Measurements from ENCODE around the gene GAK.
A peak's percentile ranks its signal among the peaks of the same experiment; 100 is the strongest.

GAK gene

DNA sequence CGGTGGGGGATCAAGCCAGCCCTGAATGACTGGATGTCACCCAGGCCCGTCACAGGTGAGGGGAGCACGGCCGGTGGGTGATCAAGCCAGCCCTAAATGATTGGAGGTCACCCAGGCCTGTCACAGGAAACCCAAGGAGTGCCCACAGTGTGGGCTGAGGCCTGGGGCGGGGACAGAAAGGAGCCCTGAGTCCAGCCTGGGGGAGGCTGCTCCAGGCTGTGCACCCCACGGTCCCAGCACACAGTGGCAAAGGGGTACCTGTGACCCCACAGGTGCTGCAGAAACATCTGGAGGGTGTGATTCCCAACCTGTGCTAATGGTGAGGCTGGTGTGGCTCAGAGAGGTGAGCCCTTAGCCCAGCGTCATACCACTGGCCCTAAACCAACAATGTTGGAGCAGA, 100.0 kb downstream of the GAK start:
- H3K9me3 ChIP-seq (ENCODE audit: control insufficient read depth in 5 of 5, low read length in 5 of 5): peaks cover 0 to 19% (median 15%) of the 10 kb centered on the region in 5 donors
- no peak overlapping the region for H3K27ac ChIP-seq (ENCODE audit: low read depth, low read length)
- no peaks in the 10 kb centered on the region for H3K4me1 ChIP-seq (ENCODE audit: control insufficient read depth in 5 of 5, insufficient read depth in 5 of 5, low read length in 5 of 5)
- no peaks in the 10 kb centered on the region for H3K36me3 ChIP-seq (ENCODE audit: control insufficient read depth in 5 of 5, insufficient read depth in 5 of 5, low read length in 5 of 5)
- H3K9ac ChIP-seq (ENCODE audit: low read length in 5 of 5): no peak overlapping the region
- peaks cover 19 to 54% (median 45%) of the 10 kb centered on the region in 5 donors for H3K27me3 ChIP-seq (ENCODE audit: control insufficient read depth in 5 of 5, insufficient read depth in 4 of 5, low read length in 5 of 5)
- H3K4me3 ChIP-seq (ENCODE audit: low read depth in 1 of 5, low read length in 5 of 5): no peak overlapping the region

DNA sequence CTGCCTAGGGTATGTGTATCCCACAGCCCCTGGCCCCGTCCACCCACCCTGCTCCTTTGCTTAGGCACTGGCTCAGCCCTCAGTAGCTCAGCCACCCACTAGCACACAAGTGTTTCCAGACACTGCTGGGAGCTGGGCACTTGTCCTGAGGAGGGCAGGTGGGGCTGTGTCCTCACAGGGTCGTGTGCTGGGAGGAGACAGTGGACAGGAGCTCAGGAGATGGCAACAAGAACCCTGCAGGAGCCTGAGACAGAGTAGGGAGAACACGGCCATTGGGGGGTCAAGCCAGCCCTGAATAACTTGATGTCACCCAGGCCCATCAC, 100.7 kb downstream of the GAK start:
- no peak overlapping the region for H3K27ac ChIP-seq (ENCODE audit: low read depth, low read length)
- H3K36me3 ChIP-seq (ENCODE audit: control insufficient read depth in 5 of 5, insufficient read depth in 5 of 5, low read length in 5 of 5): no peaks in the 10 kb centered on the region
- peaks cover 0 to 13% (median 9%) of the 10 kb centered on the region in 5 donors for H3K9me3 ChIP-seq (ENCODE audit: control insufficient read depth in 5 of 5, low read length in 5 of 5)
- H3K4me3 ChIP-seq (ENCODE audit: low read depth in 1 of 5, low read length in 5 of 5): no peak overlapping the region
- H3K4me1 ChIP-seq (ENCODE audit: control insufficient read depth in 5 of 5, insufficient read depth in 5 of 5, low read length in 5 of 5): peaks cover 0 to 4% (median 0%) of the 10 kb centered on the region in 5 donors
- H3K27me3 ChIP-seq (ENCODE audit: control insufficient read depth in 5 of 5, insufficient read depth in 4 of 5, low read length in 5 of 5): peaks cover 19 to 54% (median 45%) of the 10 kb centered on the region in 5 donors
- H3K9ac ChIP-seq (ENCODE audit: low read length in 5 of 5): no peak overlapping the region

DNA sequence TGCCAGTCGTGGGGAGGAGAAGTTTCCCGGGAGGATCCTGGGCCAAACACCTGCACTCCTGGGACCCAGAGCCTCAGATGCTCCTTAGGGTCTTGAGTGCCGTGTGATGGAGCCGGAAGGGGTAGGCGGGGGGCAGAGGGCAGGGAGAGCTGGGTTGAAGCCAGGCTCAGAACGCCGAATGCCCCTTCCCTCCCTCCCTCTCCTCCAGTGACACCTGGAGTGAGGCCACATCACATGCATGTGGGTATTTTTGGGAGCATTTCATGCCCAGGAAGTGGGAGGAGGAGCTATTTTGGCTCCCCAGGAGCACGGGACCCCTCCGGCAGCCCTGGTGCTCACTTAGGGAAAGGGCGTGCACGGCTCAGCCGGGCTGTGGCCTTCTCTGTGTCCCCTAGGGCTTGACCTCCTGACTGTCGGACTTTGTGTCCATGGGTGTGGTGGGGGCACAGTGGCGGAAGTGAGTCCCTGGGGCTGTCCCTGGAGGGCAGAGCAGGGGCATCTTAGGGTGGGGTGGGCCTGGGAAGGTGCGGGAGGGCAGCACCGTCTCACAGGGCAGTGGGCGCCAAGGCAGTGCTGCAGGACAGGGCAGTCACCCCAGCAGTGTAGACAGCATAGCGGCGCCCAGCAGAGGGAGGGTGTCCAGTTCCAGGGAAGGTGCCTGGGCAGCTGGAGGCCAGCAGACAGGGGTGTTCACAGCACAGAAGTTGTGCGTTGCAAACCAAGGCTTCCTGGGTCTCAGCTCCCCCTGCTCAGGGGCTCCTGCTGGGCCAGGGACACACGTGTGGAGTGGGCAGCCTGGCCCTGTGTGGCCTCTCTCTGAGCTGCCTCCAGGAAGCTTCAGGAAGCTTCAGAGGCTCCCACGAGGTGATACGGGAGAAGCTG, 101.3 kb downstream of the GAK start:
- H3K9me3 ChIP-seq (ENCODE audit: control insufficient read depth in 5 of 5, low read length in 5 of 5): peaks cover 0 to 9% (median 7%) of the 10 kb centered on the region in 5 donors
- H3K9ac ChIP-seq (ENCODE audit: low read length in 5 of 5): no peak overlapping the region
- H3K27ac ChIP-seq (ENCODE audit: low read depth, low read length): no peak overlapping the region
- peaks cover 0 to 4% (median 0%) of the 10 kb centered on the region in 5 donors for H3K4me1 ChIP-seq (ENCODE audit: control insufficient read depth in 5 of 5, insufficient read depth in 5 of 5, low read length in 5 of 5)
- H3K36me3 ChIP-seq (ENCODE audit: control insufficient read depth in 5 of 5, insufficient read depth in 5 of 5, low read length in 5 of 5): no peaks in the 10 kb centered on the region
- H3K4me3 ChIP-seq (ENCODE audit: low read depth in 1 of 5, low read length in 5 of 5): no peak overlapping the region
- H3K27me3 ChIP-seq (ENCODE audit: control insufficient read depth in 5 of 5, insufficient read depth in 4 of 5, low read length in 5 of 5): peaks cover 19 to 54% (median 45%) of the 10 kb centered on the region in 5 donors

DNA sequence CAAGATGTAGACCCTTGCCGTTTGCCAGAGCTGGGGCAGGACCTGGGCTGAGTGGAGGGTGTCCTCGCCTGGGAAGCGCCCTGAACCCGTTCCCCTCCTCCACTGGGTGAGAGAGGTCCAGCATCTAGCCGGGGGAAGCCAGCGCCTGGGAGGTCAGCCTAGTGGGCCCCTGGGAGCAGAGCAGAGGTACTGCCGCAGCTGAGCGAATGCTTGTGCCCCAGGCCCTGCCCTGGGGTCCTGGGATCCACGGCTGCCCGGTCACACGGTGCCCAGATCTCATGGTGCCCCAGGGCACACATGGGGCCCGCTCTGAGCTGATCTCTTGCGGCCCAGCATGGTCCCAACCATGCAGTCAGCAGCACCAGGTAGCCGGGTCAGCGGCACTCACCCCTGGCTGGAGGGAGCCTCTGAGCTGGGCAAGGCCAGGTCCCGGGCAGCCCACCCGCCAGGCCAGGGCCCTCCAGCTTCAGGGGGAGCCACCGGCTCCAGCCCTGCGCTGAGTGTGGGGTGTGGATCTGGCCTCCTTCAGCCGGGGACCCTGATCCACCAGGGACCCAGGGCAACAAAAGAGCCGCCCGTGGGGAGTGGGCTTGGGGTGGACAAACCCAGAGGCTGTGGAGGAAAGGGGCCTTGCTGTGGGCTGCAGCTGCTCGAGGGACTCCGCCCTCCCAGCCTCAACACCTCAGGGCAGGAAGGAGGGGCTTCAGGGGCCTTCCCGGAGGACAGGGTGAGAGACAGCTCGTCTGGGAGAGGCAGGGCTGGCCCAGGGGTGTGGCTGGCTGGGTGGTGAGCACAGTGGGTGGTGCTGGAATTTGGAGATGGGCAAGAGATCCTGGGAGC, 102.1 kb downstream of the GAK start:
- Histone ChIP-seq H3K4me1 (ENCODE audit: control insufficient read depth in 5 of 5, insufficient read depth in 5 of 5, low read length in 5 of 5) (peaks cover 0 to 9% (median 3%) of the 10 kb centered on the region in 5 donors), H3K27ac (ENCODE audit: low read depth, low read length) (no peak overlapping the region), H3K36me3 (ENCODE audit: control insufficient read depth in 5 of 5, insufficient read depth in 5 of 5, low read length in 5 of 5) (no peaks in the 10 kb centered on the region), H3K4me3 (ENCODE audit: low read depth in 1 of 5, low read length in 5 of 5) (no peak overlapping the region), H3K9me3 (ENCODE audit: control insufficient read depth in 5 of 5, low read length in 5 of 5) (peaks cover 0 to 9% (median 7%) of the 10 kb centered on the region in 5 donors), H3K27me3 (ENCODE audit: control insufficient read depth in 5 of 5, insufficient read depth in 4 of 5, low read length in 5 of 5) (peaks cover 21 to 57% (median 49%) of the 10 kb centered on the region in 5 donors), H3K9ac (ENCODE audit: low read length in 5 of 5) (no peak overlapping the region)

DNA sequence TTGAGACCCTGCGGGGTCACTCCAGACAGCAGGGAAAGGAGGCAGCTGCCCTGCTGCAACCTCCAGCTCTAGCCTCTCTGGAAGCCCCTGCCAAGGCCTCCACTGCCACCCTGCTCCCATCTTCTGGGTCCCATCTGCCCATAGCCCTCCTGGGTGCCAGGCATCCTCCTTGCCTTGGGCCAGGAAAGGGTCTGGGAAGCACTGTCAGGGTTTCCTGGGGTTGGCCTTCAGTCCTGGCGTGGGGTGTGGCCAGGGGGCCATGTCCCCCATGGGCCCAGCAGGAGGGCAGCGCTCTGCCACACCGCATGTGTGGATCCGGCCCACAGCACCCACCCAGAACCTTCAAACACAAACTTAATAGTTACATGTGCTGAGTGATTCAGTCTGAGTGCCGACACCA, 102.8 kb downstream of the GAK start:
- no peaks in the 10 kb centered on the region for H3K36me3 ChIP-seq (ENCODE audit: control insufficient read depth in 5 of 5, insufficient read depth in 5 of 5, low read length in 5 of 5)
- no peak overlapping the region for H3K9ac ChIP-seq (ENCODE audit: low read length in 5 of 5)
- peaks cover 0 to 9% (median 7%) of the 10 kb centered on the region in 5 donors for H3K9me3 ChIP-seq (ENCODE audit: control insufficient read depth in 5 of 5, low read length in 5 of 5)
- H3K27ac ChIP-seq (ENCODE audit: low read depth, low read length): no peak overlapping the region
- H3K4me1 ChIP-seq (ENCODE audit: control insufficient read depth in 5 of 5, insufficient read depth in 5 of 5, low read length in 5 of 5): peaks cover 0 to 9% (median 3%) of the 10 kb centered on the region in 5 donors
- peaks cover 24 to 64% (median 56%) of the 10 kb centered on the region in 5 donors for H3K27me3 ChIP-seq (ENCODE audit: control insufficient read depth in 5 of 5, insufficient read depth in 4 of 5, low read length in 5 of 5)
- H3K4me3 ChIP-seq (ENCODE audit: low read depth in 1 of 5, low read length in 5 of 5): no peak overlapping the region

DNA sequence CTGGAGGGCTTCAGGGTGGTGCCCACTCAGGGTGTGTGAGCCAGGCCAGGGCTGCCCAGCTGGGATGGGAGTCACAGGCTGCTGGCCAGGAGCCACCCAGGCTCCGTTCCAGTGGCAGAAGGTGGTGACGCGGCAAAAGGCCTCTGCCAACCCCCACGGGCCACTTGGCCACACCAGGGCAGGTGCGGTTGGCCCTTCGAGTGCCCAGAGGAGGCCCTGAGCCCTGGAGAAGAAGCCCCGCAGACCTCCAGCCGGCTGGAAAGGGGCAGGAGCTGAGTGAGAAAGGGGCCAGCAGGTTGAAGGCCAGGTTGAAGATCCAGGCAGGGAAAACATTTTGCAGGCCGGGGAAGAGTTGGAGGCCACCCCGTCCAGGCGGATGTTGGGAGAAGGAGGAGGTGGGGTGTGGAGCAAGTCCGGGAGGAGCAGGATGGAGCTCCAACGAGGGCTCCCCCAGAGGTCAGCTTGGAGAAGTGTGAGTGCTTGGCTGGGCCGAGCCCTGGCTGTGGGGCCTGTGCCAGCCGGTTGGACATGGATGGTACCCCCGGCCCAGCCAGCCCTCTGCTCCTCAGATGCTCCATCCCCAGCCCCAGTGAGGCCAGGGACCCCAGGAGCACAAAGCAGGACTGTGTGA, 103.4 kb downstream of the GAK start:
- H3K27me3 ChIP-seq (ENCODE audit: control insufficient read depth in 5 of 5, insufficient read depth in 4 of 5, low read length in 5 of 5): peaks cover 26 to 67% (median 60%) of the 10 kb centered on the region in 5 donors
- H3K4me1 ChIP-seq (ENCODE audit: control insufficient read depth in 5 of 5, insufficient read depth in 5 of 5, low read length in 5 of 5): peaks cover 0 to 9% (median 3%) of the 10 kb centered on the region in 5 donors
- no peak overlapping the region for H3K27ac ChIP-seq (ENCODE audit: low read depth, low read length)
- no peak overlapping the region for H3K9ac ChIP-seq (ENCODE audit: low read length in 5 of 5)
- no peaks in the 10 kb centered on the region for H3K36me3 ChIP-seq (ENCODE audit: control insufficient read depth in 5 of 5, insufficient read depth in 5 of 5, low read length in 5 of 5)
- H3K4me3 ChIP-seq (ENCODE audit: low read depth in 1 of 5, low read length in 5 of 5): no peak overlapping the region
- peaks cover 0 to 9% (median 7%) of the 10 kb centered on the region in 5 donors for H3K9me3 ChIP-seq (ENCODE audit: control insufficient read depth in 5 of 5, low read length in 5 of 5)

DNA sequence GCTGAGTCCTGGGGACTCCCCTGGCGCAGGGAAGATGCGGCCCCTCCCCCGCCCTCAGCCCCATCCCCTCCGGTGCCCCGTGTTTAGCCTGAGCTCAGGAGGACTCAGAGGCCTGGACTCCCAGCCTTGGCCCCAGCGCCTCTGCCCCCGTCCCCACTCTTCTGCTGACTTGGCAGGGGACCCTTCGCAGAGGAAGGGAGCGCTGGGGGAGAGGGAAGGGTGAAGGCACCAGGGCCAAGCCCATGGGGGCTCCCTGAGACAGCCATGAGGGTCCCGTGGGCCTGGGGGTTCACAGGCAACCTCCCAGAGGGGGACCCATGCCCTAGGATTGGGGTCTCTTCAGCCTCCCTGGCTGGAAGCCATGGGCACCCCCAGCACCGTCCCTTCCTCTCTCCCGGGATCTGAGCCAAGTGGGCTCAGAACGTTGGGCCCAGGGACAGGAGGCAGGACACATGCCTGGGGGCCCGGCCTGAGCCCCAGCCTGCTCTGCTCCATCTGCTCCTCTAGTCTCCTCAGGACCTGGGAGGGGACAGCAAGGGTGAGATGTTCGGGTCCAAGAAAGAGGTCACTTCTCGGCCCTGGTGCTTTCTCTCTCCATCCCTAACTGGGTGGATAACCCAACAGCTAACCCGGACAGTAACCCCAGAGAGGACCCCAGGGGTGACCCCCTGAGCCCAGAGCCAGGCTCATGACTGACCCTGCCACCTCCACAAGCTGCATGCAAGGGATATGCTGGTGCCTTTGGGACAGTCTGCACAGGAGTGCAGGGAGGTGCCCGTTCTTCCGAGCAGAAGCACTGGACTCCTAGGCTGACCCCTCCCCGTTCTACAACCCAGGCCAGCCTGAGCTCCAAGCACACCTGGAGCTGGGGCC, 104.7 kb downstream of the GAK start:
- Histone ChIP-seq H3K4me1 (ENCODE audit: control insufficient read depth in 5 of 5, insufficient read depth in 5 of 5, low read length in 5 of 5) (peaks cover 0 to 9% (median 3%) of the 10 kb centered on the region in 5 donors), H3K27me3 (ENCODE audit: control insufficient read depth in 5 of 5, insufficient read depth in 4 of 5, low read length in 5 of 5) (peaks cover 36 to 67% (median 66%) of the 10 kb centered on the region in 5 donors), H3K9me3 (ENCODE audit: control insufficient read depth in 5 of 5, low read length in 5 of 5) (peaks cover 0 to 9% (median 7%) of the 10 kb centered on the region in 5 donors), H3K9ac (ENCODE audit: low read length in 5 of 5) (no peak overlapping the region), H3K4me3 (ENCODE audit: low read depth in 1 of 5, low read length in 5 of 5) (no peak overlapping the region), H3K27ac (ENCODE audit: low read depth, low read length) (no peak overlapping the region), H3K36me3 (ENCODE audit: control insufficient read depth in 5 of 5, insufficient read depth in 5 of 5, low read length in 5 of 5) (no peaks in the 10 kb centered on the region)

DNA sequence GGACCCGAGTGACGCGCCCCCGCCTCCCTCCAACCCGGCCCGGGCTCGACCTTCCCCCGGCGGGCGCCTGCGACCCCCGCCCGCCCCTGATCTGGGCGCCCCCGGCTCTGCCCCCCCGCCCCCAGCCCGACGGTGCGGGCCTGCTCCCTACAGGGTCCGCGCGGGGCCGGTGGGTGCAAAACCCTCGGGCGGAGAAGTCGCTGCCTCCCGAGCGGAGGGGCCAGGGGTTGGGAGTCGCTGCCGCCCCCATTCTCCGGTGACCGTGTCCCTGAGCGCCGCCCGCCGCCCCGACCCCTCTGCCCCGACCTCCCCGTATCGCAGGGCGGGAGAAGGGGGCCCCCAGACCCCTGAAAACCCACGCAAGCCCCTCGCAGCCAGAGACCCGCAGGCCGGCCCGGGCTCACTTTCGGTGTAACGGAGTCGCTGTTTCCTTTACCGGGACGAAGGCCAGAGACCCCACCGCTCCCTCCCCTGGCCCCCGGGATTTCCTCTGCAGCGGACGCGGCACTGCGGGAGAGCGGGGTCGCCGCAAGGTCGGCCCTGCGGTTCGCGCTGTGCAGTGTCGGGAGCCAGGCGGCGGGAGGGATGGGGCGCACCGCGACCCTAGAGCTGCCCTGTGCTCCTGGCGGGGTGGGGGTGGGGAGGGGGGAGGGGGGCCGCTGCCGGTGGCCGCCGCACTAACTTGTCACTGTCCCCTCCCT, 105.5 kb downstream of the GAK start:
- peaks cover 0 to 9% (median 3%) of the 10 kb centered on the region in 5 donors for H3K4me1 ChIP-seq (ENCODE audit: control insufficient read depth in 5 of 5, insufficient read depth in 5 of 5, low read length in 5 of 5)
- peaks cover 0 to 6% (median 4%) of the 10 kb centered on the region in 5 donors for H3K9me3 ChIP-seq (ENCODE audit: control insufficient read depth in 5 of 5, low read length in 5 of 5)
- no peaks in the 10 kb centered on the region for H3K36me3 ChIP-seq (ENCODE audit: control insufficient read depth in 5 of 5, insufficient read depth in 5 of 5, low read length in 5 of 5)
- no peak overlapping the region for H3K9ac ChIP-seq (ENCODE audit: low read length in 5 of 5)
- H3K4me3 ChIP-seq (ENCODE audit: low read depth in 1 of 5, low read length in 5 of 5): no peak overlapping the region
- no peak overlapping the region for H3K27ac ChIP-seq (ENCODE audit: low read depth, low read length)
- H3K27me3 ChIP-seq (ENCODE audit: control insufficient read depth in 5 of 5, insufficient read depth in 4 of 5, low read length in 5 of 5): peaks cover 37 to 72% (median 68%) of the 10 kb centered on the region in 5 donors

DNA sequence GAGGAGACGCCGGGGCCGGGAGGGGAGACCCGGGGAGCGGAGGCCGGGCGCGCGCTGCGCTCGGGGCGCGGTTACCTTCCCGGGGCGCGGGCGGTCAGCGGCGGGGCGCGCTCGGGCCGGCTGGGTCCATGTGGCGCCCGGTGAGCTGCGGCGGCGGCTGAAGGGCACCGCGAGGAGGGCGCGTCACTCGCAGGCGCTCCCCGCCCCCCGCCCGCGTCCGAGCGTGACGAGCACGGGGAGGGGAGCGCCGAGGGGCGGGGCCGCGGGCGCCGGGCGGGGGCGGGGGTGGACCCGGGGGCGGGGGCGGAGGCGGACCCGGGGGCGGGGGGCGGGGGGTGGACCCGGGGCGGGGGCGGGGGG, 106.2 kb downstream of the GAK start, which contains the start of gene CPLX1:
CPLX1 (minus strand) TSS at position 159 of the 360 bp plus-strand sequence. CDS start 1,607 bp downstream, outside the sequence.
- H3K4me3 ChIP-seq (ENCODE audit: low read depth in 1 of 5, low read length in 5 of 5): peak within 1 kb of the TSS in 1 of 5 donors; percentile 26
- H3K9ac ChIP-seq (ENCODE audit: low read length in 5 of 5): no peak within 1 kb of the TSS
- H3K4me1 ChIP-seq (ENCODE audit: control insufficient read depth in 5 of 5, insufficient read depth in 5 of 5, low read length in 5 of 5): peaks cover 0 to 9% (median 3%) of the 10 kb centered on the region in 5 donors
- H3K27ac ChIP-seq (ENCODE audit: low read depth, low read length): no peak within 1 kb of the TSS
- H3K36me3 ChIP-seq (ENCODE audit: control insufficient read depth in 5 of 5, insufficient read depth in 5 of 5, low read length in 5 of 5): no peaks in the 10 kb centered on the region
- peaks cover 42 to 76% (median 68%) of the 10 kb centered on the region in 5 donors for H3K27me3 ChIP-seq (ENCODE audit: control insufficient read depth in 5 of 5, insufficient read depth in 4 of 5, low read length in 5 of 5)
- H3K9me3 ChIP-seq (ENCODE audit: control insufficient read depth in 5 of 5, low read length in 5 of 5): no peaks in the 10 kb centered on the region

All from subcutaneous abdominal adipose tissue (tissue), 5 donors.